ENCODE results near the gene GAB2. TPM values are rescaled to one million over a fixed set of nuclear protein-coding genes. Genes with fewer than 3 reads are reported as not detected.
"Not testable (repeated sequence)": the region's sequence is repeated elsewhere in the genome, so short reads cannot be mapped to it uniquely, and the experiment has no call there.

GAB2 gene
- total RNA-seq, 1 donor from 2014 or later = 10.4 TPM

GRCh38 chr11:78357425-78357824 is 60.2 kb downstream of the GAB2 start:
- H3K27ac ChIP-seq (ENCODE audit: low read depth, low read length); H3K4me3 ChIP-seq (ENCODE audit: low read length in 3 of 3); H3K9me3 ChIP-seq (ENCODE audit: control insufficient read depth in 3 of 3, low read length in 3 of 3); H3K4me1 ChIP-seq (ENCODE audit: control insufficient read depth in 3 of 3, insufficient read depth in 3 of 3, low read length in 3 of 3); H3K36me3 ChIP-seq (ENCODE audit: control insufficient read depth in 3 of 3, insufficient read depth in 3 of 3, low read length in 3 of 3); H3K27me3 ChIP-seq (ENCODE audit: control insufficient read depth in 3 of 3, insufficient read depth in 3 of 3, low read length in 3 of 3); H3K9ac ChIP-seq (ENCODE audit: low read depth in 1 of 3, low read length in 3 of 3): not testable (repeated sequence)

GRCh38 chr11:78355742-78356141 is 61.9 kb downstream of the GAB2 start:
- not testable (repeated sequence) for H3K36me3 ChIP-seq (ENCODE audit: control insufficient read depth in 3 of 3, insufficient read depth in 3 of 3, low read length in 3 of 3); H3K27me3 ChIP-seq (ENCODE audit: control insufficient read depth in 3 of 3, insufficient read depth in 3 of 3, low read length in 3 of 3); H3K9me3 ChIP-seq (ENCODE audit: control insufficient read depth in 3 of 3, low read length in 3 of 3); H3K27ac ChIP-seq (ENCODE audit: low read depth, low read length); H3K9ac ChIP-seq (ENCODE audit: low read depth in 1 of 3, low read length in 3 of 3); H3K4me3 ChIP-seq (ENCODE audit: low read length in 3 of 3)
- peaks cover 6 to 16% (median 10%) of the 10 kb centered on the region in 3 donors for H3K4me1 ChIP-seq (ENCODE audit: control insufficient read depth in 3 of 3, insufficient read depth in 3 of 3, low read length in 3 of 3)

GRCh38 chr11:78355309-78355705 is 62.3 kb downstream of the GAB2 start:
- H3K4me1 ChIP-seq (ENCODE audit: control insufficient read depth in 3 of 3, insufficient read depth in 3 of 3, low read length in 3 of 3) = peaks cover 6 to 17% (median 10%) of the 10 kb centered on the region in 3 donors
- no peak overlapping the region for H3K9ac ChIP-seq (ENCODE audit: low read depth in 1 of 3, low read length in 3 of 3)
- H3K9me3 ChIP-seq (ENCODE audit: control insufficient read depth in 3 of 3, low read length in 3 of 3) = no peaks in the 10 kb centered on the region
- H3K27ac ChIP-seq (ENCODE audit: low read depth, low read length) = no peak overlapping the region
- H3K4me3 ChIP-seq (ENCODE audit: low read length in 3 of 3) = no peak overlapping the region
- no peaks in the 10 kb centered on the region for H3K27me3 ChIP-seq (ENCODE audit: control insufficient read depth in 3 of 3, insufficient read depth in 3 of 3, low read length in 3 of 3)
- H3K36me3 ChIP-seq (ENCODE audit: control insufficient read depth in 3 of 3, insufficient read depth in 3 of 3, low read length in 3 of 3) = no peaks in the 10 kb centered on the region

- Histone ChIP-seq H3K27ac (ENCODE audit: low read depth, low read length) (no peak overlapping the region), H3K27me3 (ENCODE audit: control insufficient read depth in 3 of 3, insufficient read depth in 3 of 3, low read length in 3 of 3) (no peaks in the 10 kb centered on the region), H3K4me3 (ENCODE audit: low read length in 3 of 3) (peak overlapping the region in 1 of 3 donors; percentile 16), H3K9me3 (ENCODE audit: control insufficient read depth in 3 of 3, low read length in 3 of 3) (no peaks in the 10 kb centered on the region), H3K4me1 (ENCODE audit: control insufficient read depth in 3 of 3, insufficient read depth in 3 of 3, low read length in 3 of 3) (peaks cover 10 to 17% (median 14%) of the 10 kb centered on the region in 3 donors), H3K9ac (ENCODE audit: low read depth in 1 of 3, low read length in 3 of 3) (no peak overlapping the region), H3K36me3 (ENCODE audit: control insufficient read depth in 3 of 3, insufficient read depth in 3 of 3, low read length in 3 of 3) (no peaks in the 10 kb centered on the region)
These were observed 63.0 kb downstream of the GAB2 start for GRCh38 chr11:78354408-78355308.

GRCh38 chr11:78351979-78352841 is 65.4 kb downstream of the GAB2 start:
- H3K27me3 ChIP-seq (ENCODE audit: control insufficient read depth in 3 of 3, insufficient read depth in 3 of 3, low read length in 3 of 3) = no peaks in the 10 kb centered on the region

GRCh38 chr11:78351193-78351592 is 66.4 kb downstream of the GAB2 start:
- H3K9me3 ChIP-seq (ENCODE audit: control insufficient read depth in 3 of 3, low read length in 3 of 3) = no peaks in the 10 kb centered on the region
- H3K36me3 ChIP-seq (ENCODE audit: control insufficient read depth in 3 of 3, insufficient read depth in 3 of 3, low read length in 3 of 3) = no peaks in the 10 kb centered on the region
- no peaks in the 10 kb centered on the region for H3K27me3 ChIP-seq (ENCODE audit: control insufficient read depth in 3 of 3, insufficient read depth in 3 of 3, low read length in 3 of 3)
- H3K9ac ChIP-seq (ENCODE audit: low read depth in 1 of 3, low read length in 3 of 3) = peak overlapping the region in 1 of 3 donors; percentile 45
- peaks cover 13 to 22% (median 17%) of the 10 kb centered on the region in 3 donors for H3K4me1 ChIP-seq (ENCODE audit: control insufficient read depth in 3 of 3, insufficient read depth in 3 of 3, low read length in 3 of 3)
- H3K27ac ChIP-seq (ENCODE audit: low read depth, low read length) = peak overlapping the region; percentile 69
- H3K4me3 ChIP-seq (ENCODE audit: low read length in 3 of 3) = peak overlapping the region in 1 of 3 donors; percentile 3

More at GRCh38 chr11:78351979-78352841, 65.4 kb downstream of the GAB2 start:
- Histone ChIP-seq H3K4me3 (ENCODE audit: low read length in 3 of 3) (no peak overlapping the region), H3K4me1 (ENCODE audit: control insufficient read depth in 3 of 3, insufficient read depth in 3 of 3, low read length in 3 of 3) (peaks cover 13 to 22% (median 17%) of the 10 kb centered on the region in 3 donors), H3K9ac (ENCODE audit: low read depth in 1 of 3, low read length in 3 of 3) (no peak overlapping the region), H3K36me3 (ENCODE audit: control insufficient read depth in 3 of 3, insufficient read depth in 3 of 3, low read length in 3 of 3) (no peaks in the 10 kb centered on the region), H3K27ac (ENCODE audit: low read depth, low read length) (peak overlapping the region; percentile 69), H3K9me3 (ENCODE audit: control insufficient read depth in 3 of 3, low read length in 3 of 3) (no peaks in the 10 kb centered on the region)

GRCh38 chr11:78350646-78351165 is 66.9 kb downstream of the GAB2 start:
- Histone ChIP-seq H3K9me3 (ENCODE audit: control insufficient read depth in 3 of 3, low read length in 3 of 3) (no peaks in the 10 kb centered on the region), H3K9ac (ENCODE audit: low read depth in 1 of 3, low read length in 3 of 3) (peak overlapping the region in 1 of 3 donors; percentile 45), H3K27ac (ENCODE audit: low read depth, low read length) (peak overlapping the region; percentile 69), H3K27me3 (ENCODE audit: control insufficient read depth in 3 of 3, insufficient read depth in 3 of 3, low read length in 3 of 3) (no peaks in the 10 kb centered on the region), H3K4me3 (ENCODE audit: low read length in 3 of 3) (peak overlapping the region in 1 of 3 donors; percentile 28), H3K36me3 (ENCODE audit: control insufficient read depth in 3 of 3, insufficient read depth in 3 of 3, low read length in 3 of 3) (no peaks in the 10 kb centered on the region), H3K4me1 (ENCODE audit: control insufficient read depth in 3 of 3, insufficient read depth in 3 of 3, low read length in 3 of 3) (peaks cover 13 to 22% (median 17%) of the 10 kb centered on the region in 3 donors)

- peak overlapping the region in 2 of 3 donors; percentile 28 to 32 for H3K4me3 ChIP-seq (ENCODE audit: low read length in 3 of 3)
- peaks cover 12 to 22% (median 17%) of the 10 kb centered on the region in 3 donors for H3K4me1 ChIP-seq (ENCODE audit: control insufficient read depth in 3 of 3, insufficient read depth in 3 of 3, low read length in 3 of 3)
- H3K27ac ChIP-seq (ENCODE audit: low read depth, low read length) = peak overlapping the region; percentile 69
- peak overlapping the region; percentile 19 to 58 (median 35) for H3K9ac ChIP-seq (ENCODE audit: low read depth in 1 of 3, low read length in 3 of 3)
- H3K36me3 ChIP-seq (ENCODE audit: control insufficient read depth in 3 of 3, insufficient read depth in 3 of 3, low read length in 3 of 3) = no peaks in the 10 kb centered on the region
- no peaks in the 10 kb centered on the region for H3K9me3 ChIP-seq (ENCODE audit: control insufficient read depth in 3 of 3, low read length in 3 of 3)
- H3K27me3 ChIP-seq (ENCODE audit: control insufficient read depth in 3 of 3, insufficient read depth in 3 of 3, low read length in 3 of 3) = no peaks in the 10 kb centered on the region
These were observed 67.5 kb downstream of the GAB2 start for GRCh38 chr11:78350091-78350645.

GRCh38 chr11:78349624-78350023 is 68.0 kb downstream of the GAB2 start:
- H3K9ac ChIP-seq (ENCODE audit: low read depth in 1 of 3, low read length in 3 of 3) = no peak overlapping the region

More at GRCh38 chr11:78349624-78350023, 68.0 kb downstream of the GAB2 start:
- H3K27ac ChIP-seq (ENCODE audit: low read depth, low read length) = peak overlapping the region; percentile 69
- no peaks in the 10 kb centered on the region for H3K9me3 ChIP-seq (ENCODE audit: control insufficient read depth in 3 of 3, low read length in 3 of 3)
- peaks cover 11 to 22% (median 17%) of the 10 kb centered on the region in 3 donors for H3K4me1 ChIP-seq (ENCODE audit: control insufficient read depth in 3 of 3, insufficient read depth in 3 of 3, low read length in 3 of 3)
- H3K36me3 ChIP-seq (ENCODE audit: control insufficient read depth in 3 of 3, insufficient read depth in 3 of 3, low read length in 3 of 3) = no peaks in the 10 kb centered on the region
- H3K27me3 ChIP-seq (ENCODE audit: control insufficient read depth in 3 of 3, insufficient read depth in 3 of 3, low read length in 3 of 3) = no peaks in the 10 kb centered on the region
- H3K4me3 ChIP-seq (ENCODE audit: low read length in 3 of 3) = peak overlapping the region in 1 of 3 donors; percentile 32
